GM19468 (cell line): ENCODE measurements around the gene PISD.
"Not testable (repeated sequence)": the region's sequence is repeated elsewhere in the genome, so short reads cannot be mapped to it uniquely, and the experiment has no call there.

Experiments used
- ATAC-seq: cut with Tn5 transposase; IDR thresholded peaks from one replicate; pipeline ENCODE4 v1.9.1; 2021; ENCODE audit warnings: mild to moderate bottlenecking, moderate library complexity, moderate number of reproducible peaks; ENCODE audit not compliant: unreplicated experiment; ENCODE audit errors: extremely low read depth

The PISD gene

GRCh38 chr22:31612891-31613285 lies 49.1 kb downstream of the PISD start:
- ATAC-seq: no peak

- no peak for ATAC-seq
Measured at GRCh38 chr22:31611061-31611760, 50.8 kb downstream of the PISD start.

GRCh38 chr22:31610611-31611010 lies 51.4 kb downstream of the PISD start:
- ATAC-seq: no peak

GRCh38 chr22:31609716-31610115 lies 52.3 kb downstream of the PISD start:
- ATAC-seq: no peak

GRCh38 chr22:31607696-31608095 lies 54.3 kb downstream of the PISD start:
- ATAC-seq: no peak

GRCh38 chr22:31605851-31606585 lies 56.0 kb downstream of the PISD start:
- ATAC-seq: no peak

- ATAC-seq: no peak
Measured at GRCh38 chr22:31604746-31605705, 57.0 kb downstream of the PISD start.

- ATAC-seq: no peak
Measured at GRCh38 chr22:31604137-31604705, 57.8 kb downstream of the PISD start.

GRCh38 chr22:31603574-31603973 lies 58.4 kb downstream of the PISD start:
- no peak for ATAC-seq

GRCh38 chr22:31603081-31603525 lies 58.9 kb downstream of the PISD start:
- ATAC-seq: no peak

- no peak for ATAC-seq
Measured at GRCh38 chr22:31602259-31602952, 59.6 kb downstream of the PISD start.

GRCh38 chr22:31595271-31595670 lies 66.7 kb downstream of the PISD start:
- ATAC-seq: no peak

- ATAC-seq: not testable (repeated sequence)
Measured at GRCh38 chr22:31590161-31590560, 71.9 kb downstream of the PISD start.

- ATAC-seq: no peak
Measured at GRCh38 chr22:31588970-31589675, 72.9 kb downstream of the PISD start.

- ATAC-seq: no peak
Measured at GRCh38 chr22:31586137-31586920, 75.7 kb downstream of the PISD start.

GRCh38 chr22:31585161-31585859 lies 76.7 kb downstream of the PISD start:
- ATAC-seq: no peak

- no peak for ATAC-seq
Measured at GRCh38 chr22:31584804-31585160, 77.2 kb downstream of the PISD start.
